H1 (cell line): ENCODE results near the gene TUT1. TPM values are rescaled to one million over a fixed set of nuclear protein-coding genes. Genes with fewer than 3 reads are reported as not detected.

Experiments
- ASH2L ChIP-seq: fragments of 200-600, 300-600 bp; sonication (generic); IDR thresholded peaks from one replicate; pipeline ENCODE4 v1.7.1; 2017; ENCODE audit warnings: low read length
- FOSL1 ChIP-seq: IDR thresholded peaks from 2 replicates; pipeline ENCODE4 v1.6.1; 2011; ENCODE audit warnings: mild to moderate bottlenecking, low read depth, low read length, moderate library complexity; ENCODE audit not compliant: insufficient read depth
- GABPA ChIP-seq: IDR thresholded peaks from 2 replicates; pipeline ENCODE4 v1.6.1; 2011; ENCODE audit warnings: mild to moderate bottlenecking, low read length, moderate library complexity, borderline replicate concordance; ENCODE audit not compliant: insufficient read depth
- JUN ChIP-seq: IDR thresholded peaks from 2 replicates; pipeline ENCODE4 v1.6.1; 2011; ENCODE audit warnings: low read depth, mild to moderate bottlenecking, improper control_type of control experiment, low read length
- KDM1A ChIP-seq: fragments of 200-600, 300-600 bp; sonication (generic); IDR thresholded peaks from 2 replicates; pipeline ENCODE4 v1.7.1; 2016; ENCODE audit warnings: mild to moderate bottlenecking, low read length, borderline replicate concordance
- KDM4A ChIP-seq: IDR thresholded peaks from one replicate; pipeline ENCODE4 v1.7.1; 2012; ENCODE audit warnings: low read depth, mild to moderate bottlenecking, moderate library complexity, low read length, inconsistent platforms; ENCODE audit not compliant: severe bottlenecking
- MAFK ChIP-seq: IDR thresholded peaks from 2 replicates; pipeline ENCODE4 v1.6.1; 2012; ENCODE audit warnings: low read depth, mild to moderate bottlenecking, improper control_type of control experiment, low read length
- NRF1 ChIP-seq: IDR thresholded peaks from 2 replicates; pipeline ENCODE4 v1.6.1; 2011; ENCODE audit warnings: mild to moderate bottlenecking, low read depth, low read length, improper control_type of control experiment
- POU5F1 ChIP-seq: IDR thresholded peaks from 2 replicates; pipeline ENCODE4 v1.6.1; 2011; ENCODE audit warnings: low read depth, mild to moderate bottlenecking, low read length, moderate library complexity
- RAD21 ChIP-seq, 2 experiments: IDR thresholded peaks in 1 of 2; conservative IDR thresholded peaks in 1 of 2; 2 replicates each; pipeline ENCODE4 v1.6.1; 2011; ENCODE audit warnings: low read depth in 2 of 2, low read length in 2 of 2, improper control_type of control experiment in 1 of 2, inconsistent platforms in 1 of 2, mild to moderate bottlenecking in 1 of 2, moderate library complexity in 1 of 2
- RBBP5 ChIP-seq: IDR thresholded peaks from 2 replicates; pipeline ENCODE4 v1.7.1; 2012; ENCODE audit warnings: low read depth, mild to moderate bottlenecking, inconsistent platforms, low read length, moderate library complexity, borderline replicate concordance
- RFX5 ChIP-seq: IDR thresholded peaks from 2 replicates; pipeline ENCODE4 v1.6.1; 2011; ENCODE audit warnings: low read depth, low read length, improper control_type of control experiment, borderline replicate concordance
- SP1 ChIP-seq: IDR thresholded peaks from 2 replicates; pipeline ENCODE4 v1.6.1; 2011; ENCODE audit warnings: low read depth, low read length
- SP2 ChIP-seq: IDR thresholded peaks from 2 replicates; pipeline ENCODE4 v1.6.1; 2012; ENCODE audit warnings: mild to moderate bottlenecking, low read length, inconsistent platforms
- SUZ12 ChIP-seq: fragments of 200-600 bp; sonication (generic); IDR thresholded peaks from 2 replicates; pipeline ENCODE4 v1.6.1; 2012; ENCODE audit warnings: mild to moderate bottlenecking, inconsistent platforms, low read length, moderate library complexity, mixed read lengths
- TAF1 ChIP-seq: IDR thresholded peaks from 2 replicates; pipeline ENCODE4 v1.6.1; 2011; ENCODE audit warnings: mild to moderate bottlenecking, low read depth, low read length
- TAF7 ChIP-seq: optimal IDR thresholded peaks from 2 replicates; pipeline ENCODE3; 2011; ENCODE audit warnings: low read depth, mild to moderate bottlenecking, inconsistent platforms, low read length, moderate library complexity, borderline replicate concordance
- TCF12 ChIP-seq: IDR thresholded peaks from 2 replicates; pipeline ENCODE4 v1.6.1; 2011; ENCODE audit warnings: low read depth, mild to moderate bottlenecking, low read length
- TEAD4 ChIP-seq: IDR thresholded peaks from 2 replicates; pipeline ENCODE4 v1.6.1; 2012; ENCODE audit warnings: low read depth, low read length, inconsistent platforms, mixed read lengths
- YY1 ChIP-seq: IDR thresholded peaks from 2 replicates; pipeline ENCODE4 v1.6.1; 2011; ENCODE audit warnings: low read depth, mild to moderate bottlenecking, low read length
- polyA plus RNA-seq, 7 experiments: library from polyadenylated mRNA; depleted of rRNA in 3 of 7; stranded (reverse) in 5 of 7; unstranded in 2 of 7; fragments of >200 nt in 5 of 7; fragments of 200-250 nt in 2 of 7; gene quantifications; 1 replicate in 5 of 7; 2 replicates in 1 of 7; 4 replicates in 1 of 7; pipeline versions ENCODE4 v1.2.1 to v1.2.3, GENCODE V29; 2011 to 2013; ENCODE audit warnings: missing spikeins in 2 of 7, mixed read lengths in 2 of 7
- total RNA-seq: library from RNA; stranded (reverse); fragmentation: NEBNext Ultra II Directional; extraction: Animal tissue kit (Norgen Biotek cat#: 25700); gene quantifications from 2 replicates; pipeline ENCODE4 v1.2.1, GENCODE V29; 2021
- TF ChIP-seq, protein P1 (sequence below): IDR thresholded peaks from 2 replicates; pipeline ENCODE4 v1.6.1; 2012; ENCODE audit warnings: low read length, inconsistent platforms
- TF ChIP-seq, protein P2 (sequence below): IDR thresholded peaks from 2 replicates; pipeline ENCODE4 v1.6.1; 2011; ENCODE audit warnings: low read depth, mild to moderate bottlenecking, low read length; ENCODE audit not compliant: insufficient read depth

The TUT1 gene
- total and polyA plus RNA-seq, 2 of the 8 experiments (the other 6 are each of a cell fraction or from before 2014, with no cell fraction given), result 17.8 to 24.6 TPM

DNA sequence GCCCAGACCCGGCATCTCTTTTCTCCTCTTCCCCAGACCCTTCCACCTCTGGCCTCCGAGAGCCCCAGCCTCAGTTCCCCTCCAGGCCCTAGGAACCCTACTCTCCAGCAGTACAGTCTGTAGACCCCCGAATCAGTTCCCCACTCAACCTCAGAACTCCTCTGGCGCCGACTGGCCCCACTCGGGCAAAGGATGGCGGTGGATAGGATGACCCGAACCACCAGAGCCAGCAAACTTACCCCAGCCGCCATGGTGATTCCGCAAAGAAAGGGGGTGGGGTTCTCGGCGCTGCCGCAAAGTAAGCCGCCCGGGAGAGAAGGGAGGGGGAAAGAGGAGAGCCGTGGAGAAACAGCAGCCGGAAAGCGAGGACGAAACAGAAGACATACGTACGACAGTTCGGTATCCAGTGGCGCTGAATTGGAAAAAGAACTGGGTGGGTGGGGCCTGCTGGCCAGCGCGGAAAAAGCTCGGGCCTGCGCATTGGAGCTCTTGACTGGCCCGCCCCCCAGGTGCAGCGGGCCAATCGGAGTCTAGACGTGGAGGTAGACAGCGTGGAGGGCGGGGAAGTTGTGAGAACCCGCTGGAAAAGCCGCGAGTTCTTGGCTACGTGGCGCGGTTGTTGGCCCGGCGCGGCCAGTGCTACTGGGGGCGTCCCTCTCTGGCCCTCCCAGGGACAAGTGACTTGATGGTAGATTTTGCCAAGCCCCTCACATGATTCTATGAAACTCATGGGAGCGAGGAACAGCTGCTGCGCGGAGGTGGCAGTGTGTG lies 17.5 kb downstream of the TUT1 start, which contains the start of gene EEF1G (continued):
- TF ChIP-seq, protein P1, sequence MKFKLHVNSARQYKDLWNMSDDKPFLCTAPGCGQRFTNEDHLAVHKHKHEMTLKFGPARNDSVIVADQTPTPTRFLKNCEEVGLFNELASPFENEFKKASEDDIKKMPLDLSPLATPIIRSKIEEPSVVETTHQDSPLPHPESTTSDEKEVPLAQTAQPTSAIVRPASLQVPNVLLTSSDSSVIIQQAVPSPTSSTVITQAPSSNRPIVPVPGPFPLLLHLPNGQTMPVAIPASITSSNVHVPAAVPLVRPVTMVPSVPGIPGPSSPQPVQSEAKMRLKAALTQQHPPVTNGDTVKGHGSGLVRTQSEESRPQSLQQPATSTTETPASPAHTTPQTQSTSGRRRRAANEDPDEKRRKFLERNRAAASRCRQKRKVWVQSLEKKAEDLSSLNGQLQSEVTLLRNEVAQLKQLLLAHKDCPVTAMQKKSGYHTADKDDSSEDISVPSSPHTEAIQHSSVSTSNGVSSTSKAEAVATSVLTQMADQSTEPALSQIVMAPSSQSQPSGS, result 0 out of 2 replicates have a peak, but pooled peaks have one; percentile 43
- no peak for TF ChIP-seq FOSL1
- TF ChIP-seq, protein P2, sequence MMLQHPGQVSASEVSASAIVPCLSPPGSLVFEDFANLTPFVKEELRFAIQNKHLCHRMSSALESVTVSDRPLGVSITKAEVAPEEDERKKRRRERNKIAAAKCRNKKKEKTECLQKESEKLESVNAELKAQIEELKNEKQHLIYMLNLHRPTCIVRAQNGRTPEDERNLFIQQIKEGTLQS, result 0 out of 2 replicates have a peak, but pooled peaks have one; percentile 36
- TF ChIP-seq GABPA, result no peak
- peak; percentile 94 for TF ChIP-seq YY1
- no peak for TF ChIP-seq TEAD4
- peak; percentile 98 for TF ChIP-seq TAF7
- TF ChIP-seq SUZ12, result no peak
- TF ChIP-seq RFX5, result peak; percentile 19; the same call in 1 of the 2 replicates
- no peak for TF ChIP-seq KDM4A
- TF ChIP-seq KDM1A, result no peak
- TF ChIP-seq NRF1, result peak; percentile 91
- TF ChIP-seq TAF1, result peak; percentile 97
- TF ChIP-seq JUN, result no peak
- TF ChIP-seq TCF12, result no peak
- TF ChIP-seq RAD21 (IDR thresholded peaks at IDR 0.05 in 1 of 2, conservative IDR thresholded peaks at IDR 0.05 in 1 of 2; ENCODE audit: low read depth in 2 of 2, low read length in 2 of 2), result no peak
- no peak for TF ChIP-seq POU5F1
- TF ChIP-seq ASH2L, result peak; percentile 76
- no peak for TF ChIP-seq MAFK
- 0 out of 2 replicates have a peak, but pooled peaks have one; percentile 36 for TF ChIP-seq SP1
- TF ChIP-seq SP2, result no peak; the same call in 1 of the 2 replicates
- no peak for TF ChIP-seq RBBP5
